Rectal smooth muscle tissue (tissue), 1 donor: ENCODE measurements around the gene DDA1.
A peak's percentile ranks its signal among the peaks of the same experiment; 100 is the strongest.

Source experiments
- H3K27ac ChIP-seq: one replicate; pipeline ENCODE4 v1.7.0; 2013; ENCODE audit warnings: low read depth, low read length, inconsistent platforms
- H3K27me3 ChIP-seq: one replicate; pipeline ENCODE4 v1.7.0; 2013; ENCODE audit warnings: low read length; ENCODE audit not compliant: control insufficient read depth, insufficient read depth
- H3K36me3 ChIP-seq: one replicate; pipeline ENCODE4 v1.7.0; 2013; ENCODE audit warnings: low read length; ENCODE audit not compliant: control insufficient read depth, insufficient read depth
- H3K4me1 ChIP-seq: one replicate; pipeline ENCODE4 v1.7.0; 2013; ENCODE audit warnings: low read length; ENCODE audit not compliant: control insufficient read depth, insufficient read depth
- H3K4me3 ChIP-seq: one replicate; pipeline ENCODE4 v1.7.0; 2013; ENCODE audit warnings: low read length
- H3K9ac ChIP-seq: one replicate; pipeline ENCODE4 v1.7.0; 2013; ENCODE audit warnings: low read length

The DDA1 gene

GRCh38 chr19:17323300-17323963 lies 14.1 kb downstream of the DDA1 start:
- H3K27me3 ChIP-seq: no peaks in the 10 kb centered on the region
- peaks cover 3% of the 10 kb centered on the region for H3K4me1 ChIP-seq
- H3K9ac ChIP-seq: no peak overlapping the region
- no peak overlapping the region for H3K4me3 ChIP-seq
- H3K36me3 ChIP-seq: peaks cover 13% of the 10 kb centered on the region
- H3K27ac ChIP-seq: no peak overlapping the region

- H3K9ac ChIP-seq: no peak overlapping the region
- peaks cover 13% of the 10 kb centered on the region for H3K36me3 ChIP-seq
- no peak overlapping the region for H3K27ac ChIP-seq
- no peaks in the 10 kb centered on the region for H3K27me3 ChIP-seq
- H3K4me3 ChIP-seq: no peak overlapping the region
- peaks cover 3% of the 10 kb centered on the region for H3K4me1 ChIP-seq
Observed at GRCh38 chr19:17323964-17324332, 14.6 kb downstream of the DDA1 start.

GRCh38 chr19:17324357-17325114 lies 15.2 kb downstream of the DDA1 start:
- Histone ChIP-seq H3K36me3 (peaks cover 10% of the 10 kb centered on the region), H3K27me3 (peaks cover 6% of the 10 kb centered on the region), H3K4me1 (peaks cover 3% of the 10 kb centered on the region), H3K4me3 (no peak overlapping the region), H3K27ac (no peak overlapping the region), H3K9ac (no peak overlapping the region)

GRCh38 chr19:17325133-17325532 lies 15.8 kb downstream of the DDA1 start:
- Histone ChIP-seq H3K9ac (no peak overlapping the region), H3K27ac (no peak overlapping the region), H3K4me3 (no peak overlapping the region), H3K27me3 (peaks cover 10% of the 10 kb centered on the region), H3K36me3 (peaks cover 9% of the 10 kb centered on the region), H3K4me1 (peaks cover 3% of the 10 kb centered on the region)

DNA sequence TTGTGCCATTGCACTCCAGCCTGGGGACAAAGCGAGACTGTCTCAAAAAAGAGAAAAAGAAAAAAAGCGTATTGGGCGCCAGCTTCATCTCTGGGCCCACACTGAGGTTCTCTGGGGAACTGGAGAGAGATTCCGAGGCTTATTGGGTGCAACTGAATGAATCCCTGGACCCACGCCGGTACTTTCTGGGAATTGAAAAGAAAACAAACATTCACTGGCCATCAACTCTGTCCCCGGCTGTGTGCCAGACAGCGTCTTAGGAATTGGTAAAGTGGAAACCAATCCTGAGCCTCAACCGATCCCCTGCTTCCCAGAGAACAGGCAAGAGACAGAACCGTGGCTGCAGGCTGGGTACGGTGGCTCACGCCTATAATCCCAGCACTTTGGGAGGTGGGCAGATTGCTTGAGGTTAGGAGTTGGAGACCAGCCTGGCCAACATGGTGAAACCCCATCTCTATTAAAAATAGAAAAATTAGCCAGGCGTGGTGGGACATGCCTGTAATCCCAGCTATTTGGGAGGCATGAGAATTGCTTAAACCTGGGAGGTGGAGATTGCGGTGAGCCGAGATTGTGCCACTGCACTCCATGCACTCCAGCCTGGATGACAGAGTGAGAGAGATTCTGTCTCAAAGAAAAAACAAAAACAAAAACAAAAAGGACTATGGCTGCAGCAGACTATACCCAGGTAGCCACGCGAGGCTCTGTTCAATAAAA lies 16.7 kb downstream of the DDA1 start:
- peaks cover 10% of the 10 kb centered on the region for H3K27me3 ChIP-seq
- peaks cover 3% of the 10 kb centered on the region for H3K4me1 ChIP-seq
- peaks cover 3% of the 10 kb centered on the region for H3K36me3 ChIP-seq
- H3K4me3 ChIP-seq: no peak overlapping the region
- H3K9ac ChIP-seq: no peak overlapping the region
- no peak overlapping the region for H3K27ac ChIP-seq

GRCh38 chr19:17326595-17326966 lies 17.2 kb downstream of the DDA1 start:
- Histone ChIP-seq H3K9ac (no peak overlapping the region), H3K4me1 (peaks cover 3% of the 10 kb centered on the region), H3K27ac (no peak overlapping the region), H3K4me3 (no peak overlapping the region), H3K36me3 (peaks cover 3% of the 10 kb centered on the region), H3K27me3 (peaks cover 10% of the 10 kb centered on the region)

DNA sequence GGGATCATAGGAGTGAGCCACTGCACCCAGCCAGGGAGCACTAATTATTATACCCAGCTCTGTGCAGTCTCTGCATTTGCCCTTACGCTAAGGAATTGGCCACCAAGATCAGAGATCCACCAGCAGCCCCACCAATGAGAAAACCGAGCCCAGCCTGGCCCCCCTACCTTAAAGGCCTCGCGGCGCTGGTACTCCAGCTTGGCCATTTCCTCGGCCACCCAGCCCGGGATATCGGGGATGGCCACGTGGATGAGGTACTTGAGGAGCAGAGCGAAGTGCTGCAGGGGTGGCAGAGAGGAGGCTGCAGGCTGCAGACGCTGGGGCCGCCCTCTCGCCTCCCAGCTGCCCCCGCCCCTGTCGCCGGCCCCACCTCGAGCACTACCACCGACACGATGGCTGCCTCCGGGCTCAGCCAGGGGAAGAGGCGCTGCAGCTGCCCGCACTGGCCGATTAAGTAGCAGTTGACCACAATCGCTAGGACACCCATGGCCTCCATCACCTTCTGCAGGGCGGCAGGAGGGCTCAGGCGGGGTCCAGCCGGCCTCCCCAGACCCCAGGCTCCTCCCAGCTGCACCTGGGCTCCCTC lies 17.8 kb downstream of the DDA1 start:
- H3K27ac ChIP-seq: no peak overlapping the region
- H3K9ac ChIP-seq: no peak overlapping the region
- no peak overlapping the region for H3K4me3 ChIP-seq
- peaks cover 10% of the 10 kb centered on the region for H3K27me3 ChIP-seq
- H3K36me3 ChIP-seq: peaks cover 3% of the 10 kb centered on the region
- H3K4me1 ChIP-seq: peaks cover 3% of the 10 kb centered on the region

GRCh38 chr19:17327654-17328516 lies 18.5 kb downstream of the DDA1 start:
- Histone ChIP-seq H3K9ac (no peak overlapping the region), H3K4me3 (peak overlapping the region; percentile 36), H3K4me1 (peaks cover 3% of the 10 kb centered on the region), H3K36me3 (no peaks in the 10 kb centered on the region), H3K27me3 (peaks cover 10% of the 10 kb centered on the region), H3K27ac (no peak overlapping the region)

GRCh38 chr19:17328517-17329365 lies 19.4 kb downstream of the DDA1 start:
- Histone ChIP-seq H3K9ac (no peak overlapping the region), H3K36me3 (no peaks in the 10 kb centered on the region), H3K27me3 (peaks cover 10% of the 10 kb centered on the region), H3K4me1 (peaks cover 3% of the 10 kb centered on the region), H3K27ac (no peak overlapping the region), H3K4me3 (peak overlapping the region; percentile 36)

DNA sequence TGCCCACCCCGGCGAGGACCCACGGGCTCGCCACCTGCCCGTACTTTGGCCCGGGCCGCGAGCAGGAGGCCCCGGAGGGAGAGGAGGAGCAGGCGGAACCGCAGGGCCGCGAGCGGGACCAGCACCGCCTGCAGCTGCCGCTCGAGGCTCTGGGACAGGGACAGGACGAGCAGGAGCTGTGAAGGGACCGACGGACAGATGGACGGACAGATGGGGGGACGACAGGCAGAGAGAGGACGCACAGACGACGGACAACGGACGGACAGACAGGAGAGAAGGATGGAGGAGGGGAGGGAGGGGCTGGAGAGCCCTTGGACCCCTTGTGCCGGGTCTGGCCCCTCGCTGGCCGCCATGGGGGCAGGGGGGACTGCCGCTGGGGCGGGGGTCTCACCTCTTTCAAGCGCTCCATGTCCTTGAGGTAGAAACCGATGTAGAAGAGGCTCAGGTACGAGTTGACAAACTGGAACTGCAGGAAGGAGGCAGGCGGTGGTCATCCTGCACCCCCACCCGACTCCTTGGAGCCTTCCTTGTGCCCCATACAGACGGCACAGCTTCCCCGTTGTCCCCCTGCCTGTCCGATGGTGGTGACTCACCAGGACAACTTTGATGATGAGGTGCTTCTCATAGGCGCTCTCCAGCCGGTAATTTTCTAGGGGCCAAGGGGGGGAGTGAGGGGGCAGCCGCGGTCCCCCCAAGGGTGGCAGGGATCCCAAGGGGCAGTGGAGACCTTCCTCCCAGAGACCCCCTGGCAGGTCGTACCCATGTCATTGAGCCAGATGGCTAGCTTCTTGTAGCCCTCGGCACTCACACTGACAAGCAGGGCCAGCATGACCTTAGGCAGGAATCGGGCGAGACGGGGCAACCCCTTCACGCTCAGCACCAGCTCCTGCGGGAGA lies 20.3 kb downstream of the DDA1 start:
- Histone ChIP-seq H3K27me3 (peaks cover 10% of the 10 kb centered on the region), H3K27ac (no peak overlapping the region), H3K4me1 (peaks cover 3% of the 10 kb centered on the region), H3K9ac (no peak overlapping the region), H3K4me3 (no peak overlapping the region), H3K36me3 (no peaks in the 10 kb centered on the region)
